SK-N-SH (cell line): ENCODE results near the gene VPS35. TPM values are rescaled to one million over a fixed set of nuclear protein-coding genes. Genes with fewer than 3 reads are reported as not detected.

Source experiments
- CTCF ChIA-PET: fragments of 300-600, 350-600 bp; formaldehyde crosslinking; extraction: SDS; loops from one replicate; lab custom pipeline; 2021; lab: Yijun Ruan, JAX
- POLR2A ChIA-PET: fragments of 350-600 bp; sonication (Branson Sonifier 250); formaldehyde crosslinking; extraction: SDS; loops from one replicate; lab custom pipeline; 2020; ENCODE audit warnings: antibody characterized with exemption, inconsistent platforms; lab: Yijun Ruan, JAX
- DNase-seq: peaks from one replicate; pipeline ENCODE4 v3.0.0; 2012
- H2AFZ ChIP-seq: fragments of 200-600 bp; sonication (generic); 2 replicates; pipeline ENCODE4 v1.8.1; 2016; ENCODE audit warnings: antibody characterized with exemption, mild to moderate bottlenecking, low read depth
- H3F3A ChIP-seq: fragments of 200-600 bp; sonication (generic); replicated peaks from 2 replicates; pipeline ENCODE3; 2016; ENCODE audit warnings: antibody characterized with exemption, mild to moderate bottlenecking; ENCODE audit not compliant: insufficient read depth
- H3K27ac ChIP-seq, 2 experiments: fragments of 200-500 bp in 1 of 2; fragments of 200-600 bp in 1 of 2; sonication (Bioruptor generic) in 1 of 2; sonication (generic), shearing (Covaris generic) in 1 of 2; 2 replicates each; pipeline versions ENCODE4 v1.5.1 to v1.6.1; 2014 to 2016; ENCODE audit warnings: low read depth in 2 of 2, inconsistent platforms in 1 of 2, low read length in 1 of 2, mild to moderate bottlenecking in 1 of 2, mixed read lengths in 1 of 2
- H3K27me3 ChIP-seq: fragments of 200-600 bp; sonication (generic), shearing (Covaris generic); 2 replicates; pipeline ENCODE4 v1.6.1; 2016; ENCODE audit warnings: mixed run types; ENCODE audit not compliant: insufficient read depth
- H3K36me3 ChIP-seq, 2 experiments: fragments of 200-500 bp in 1 of 2; fragments of 200-600 bp in 1 of 2; sonication (Bioruptor generic) in 1 of 2; sonication (generic) in 1 of 2; replicated peaks in 1 of 2; 2 replicates each; pipeline versions ENCODE3 to v1.5.1; 2014 to 2016; ENCODE audit warnings: low read length in 1 of 2, mild to moderate bottlenecking in 1 of 2; ENCODE audit not compliant: insufficient read depth in 2 of 2, control insufficient read depth in 1 of 2
- H3K4me1 ChIP-seq, 2 experiments: fragments of 200-500 bp in 1 of 2; fragments of 200-600 bp in 1 of 2; sonication (Bioruptor generic) in 1 of 2; sonication (generic), shearing (Covaris generic) in 1 of 2; 2 replicates each; pipeline versions ENCODE4 v1.5.1 to v1.6.1; 2014 to 2016; ENCODE audit warnings: low read depth in 1 of 2, low read length in 1 of 2, mixed run types in 1 of 2; ENCODE audit not compliant: insufficient read depth in 2 of 2, control insufficient read depth in 1 of 2
- H3K4me2 ChIP-seq: fragments of 200-600 bp; sonication (generic), shearing (Covaris generic); 2 replicates; pipeline ENCODE4 v1.6.1; 2017; ENCODE audit warnings: mixed run types
- H3K4me3 ChIP-seq, 2 experiments: fragments of 200-500 bp in 1 of 2; fragments of 200-600 bp in 1 of 2; sonication (Bioruptor generic) in 1 of 2; sonication (generic), shearing (Covaris generic) in 1 of 2; 2 replicates each; pipeline versions ENCODE4 v1.5.1 to v1.8.1; 2014 to 2016; ENCODE audit warnings: low read depth in 2 of 2, inconsistent platforms in 1 of 2, low read length in 1 of 2, mild to moderate bottlenecking in 1 of 2, mixed read lengths in 1 of 2, moderate library complexity in 1 of 2
- H3K79me2 ChIP-seq: fragments of 200-600 bp; sonication (generic); 2 replicates; pipeline ENCODE4 v1.8.1; 2017; ENCODE audit warnings: mild to moderate bottlenecking; ENCODE audit not compliant: insufficient read depth
- H3K9ac ChIP-seq: fragments of 200-600 bp; sonication (generic); 2 replicates; pipeline ENCODE4 v1.6.1; 2017; ENCODE audit warnings: mixed run types
- H3K9me2 ChIP-seq: fragments of 200-600 bp; sonication (generic); 2 replicates; pipeline ENCODE4 v1.6.1; 2017; ENCODE audit warnings: mixed run types
- H3K9me3 ChIP-seq: fragments of 200-600 bp; sonication (generic); 2 replicates; pipeline ENCODE4 v1.6.1; 2017; ENCODE audit warnings: mixed run types, mild to moderate bottlenecking, moderate library complexity
- H4K20me1 ChIP-seq: fragments of 200-600 bp; sonication (generic); 2 replicates; pipeline ENCODE4 v1.6.1; 2017; ENCODE audit warnings: mild to moderate bottlenecking, mixed run types; ENCODE audit not compliant: insufficient read depth
- CHD2 ChIP-seq: fragments of 150-350 bp; IDR thresholded peaks from 2 replicates; pipeline ENCODE4 v1.6.1; 2018; ENCODE audit warnings: low read length; ENCODE audit not compliant: partially characterized antibody
- EP300 ChIP-seq, 2 experiments: IDR thresholded peaks; 2 replicates each; pipeline versions ENCODE4 v1.4.0 to v1.6.1; 2012; ENCODE audit warnings: borderline replicate concordance in 1 of 2, low read depth in 1 of 2, low read length in 1 of 2
- FOSL2 ChIP-seq: IDR thresholded peaks from 2 replicates; pipeline ENCODE4 v1.4.0; 2012; ENCODE audit warnings: low read depth, mild to moderate bottlenecking, moderate library complexity, borderline replicate concordance
- FOXM1 ChIP-seq: IDR thresholded peaks from 2 replicates; pipeline ENCODE4 v1.4.0; 2012; ENCODE audit warnings: low read depth, mild to moderate bottlenecking
- GATA2 ChIP-seq: sonication (generic); formaldehyde crosslinking; IDR thresholded peaks from 2 replicates; pipeline ENCODE4 v1.5.0; 2020; ENCODE audit warnings: mild to moderate bottlenecking, missing genetic modification reagents
- JUND ChIP-seq: IDR thresholded peaks from 2 replicates; pipeline ENCODE4 v1.4.0; 2012
- MEF2A ChIP-seq: IDR thresholded peaks from 2 replicates; pipeline ENCODE4 v1.4.0; 2012; ENCODE audit warnings: low read depth, borderline replicate concordance
- NRF1 ChIP-seq: IDR thresholded peaks from 2 replicates; pipeline ENCODE4 v1.6.1; 2012; ENCODE audit warnings: low read depth, mild to moderate bottlenecking, low read length
- POLR2AphosphoS5 ChIP-seq: IDR thresholded peaks from 2 replicates; pipeline ENCODE4 v1.6.1; 2012; ENCODE audit warnings: low read depth, low read length
- RAD21 ChIP-seq: IDR thresholded peaks from 2 replicates; pipeline ENCODE4 v1.6.1; 2012; ENCODE audit warnings: mild to moderate bottlenecking, low read length
- RCOR1 ChIP-seq: fragments of 150-350 bp; IDR thresholded peaks from 2 replicates; pipeline ENCODE4 v1.6.1; 2017; ENCODE audit warnings: antibody characterized with exemption, low read length
- RFX5 ChIP-seq: IDR thresholded peaks from 2 replicates; pipeline ENCODE4 v1.6.1; 2012; ENCODE audit warnings: mild to moderate bottlenecking, improper control_type of control experiment, low read length
- SIN3A ChIP-seq: IDR thresholded peaks from 2 replicates; pipeline ENCODE4 v1.6.1; 2012; ENCODE audit warnings: low read depth, mild to moderate bottlenecking, low read length, moderate library complexity, borderline replicate concordance
- TAF1 ChIP-seq: IDR thresholded peaks from 2 replicates; pipeline ENCODE4 v1.6.1; 2012; ENCODE audit warnings: low read depth, mild to moderate bottlenecking, low read length, moderate library complexity, borderline replicate concordance
- TEAD4 ChIP-seq: IDR thresholded peaks from 2 replicates; pipeline ENCODE4 v1.4.0; 2012; ENCODE audit warnings: mild to moderate bottlenecking, borderline replicate concordance; ENCODE audit not compliant: insufficient read depth
- USF2 ChIP-seq: fragments of 150-350 bp; IDR thresholded peaks from 2 replicates; pipeline ENCODE4 v1.6.1; 2017; ENCODE audit warnings: antibody characterized with exemption, low read length, low read depth, borderline replicate concordance
- YY1 ChIP-seq: IDR thresholded peaks from 2 replicates; pipeline ENCODE4 v1.4.0; 2012; ENCODE audit warnings: low read depth, mild to moderate bottlenecking
- ZBTB33 ChIP-seq: IDR thresholded peaks from 2 replicates; pipeline ENCODE4 v1.4.0; 2012; ENCODE audit warnings: low read depth, borderline replicate concordance
- WGBS: methylation state at CpG from one replicate; pipeline ENCODE4 v1.1.6; 2017; ENCODE audit warnings: low lambda C conversion rate; 5-methylcytosine and 5-hydroxymethylcytosine counted together
- polyA plus RNA-seq, 3 experiments: library from polyadenylated mRNA; depleted of rRNA; stranded (reverse); fragments of >200 nt; gene quantifications; 2 replicates each; pipeline ENCODE4 v1.2.3, GENCODE V29; 2012
- TF ChIP-seq, protein P1 (sequence below): IDR thresholded peaks from 2 replicates; pipeline ENCODE4 v1.6.1; 2012; ENCODE audit warnings: mild to moderate bottlenecking, low read depth, low read length, moderate library complexity
- TF ChIP-seq, protein P2 (sequence below): fragments of 200-600 bp; sonication (generic); IDR thresholded peaks from 2 replicates; pipeline ENCODE4 v1.6.1; 2017; ENCODE audit warnings: antibody characterized with exemption, mild to moderate bottlenecking, moderate library complexity

Gene VPS35
- polyA plus RNA-seq, 1 of the 3 experiments (the other 2 are of a cell fraction): 17.5 TPM

- POLR2A ChIA-PET: no interaction called here
- Histone ChIP-seq H3K79me2 (peaks cover 15% of the 10 kb centered on the region; the same call in 1 of the 2 replicates), H3K9me3 (no peaks in the 10 kb centered on the region), H3K9ac (no peak overlapping the region), H3F3A (no peaks in the 10 kb centered on the region)
- CTCF ChIA-PET: no interaction called here
- TF ChIP-seq JUND (no peak), TAF1 (no peak), MEF2A (no peak), TEAD4 (no peak), GATA2 (CRISPR knock-in tag) (no peak), RFX5 (no peak), EP300 (IDR thresholded peaks at IDR 0.05; ENCODE audit: borderline replicate concordance in 1 of 2, low read depth in 1 of 2, low read length in 1 of 2) (no peak), ZBTB33 (no peak), RAD21 (no peak), USF2 (no peak), NRF1 (no peak), POLR2AphosphoS5 (no peak), SIN3A (no peak), FOSL2 (no peak), YY1 (no peak), FOXM1 (no peak), RCOR1 (no peak), CHD2 (no peak)
- TF ChIP-seq, protein P1, sequence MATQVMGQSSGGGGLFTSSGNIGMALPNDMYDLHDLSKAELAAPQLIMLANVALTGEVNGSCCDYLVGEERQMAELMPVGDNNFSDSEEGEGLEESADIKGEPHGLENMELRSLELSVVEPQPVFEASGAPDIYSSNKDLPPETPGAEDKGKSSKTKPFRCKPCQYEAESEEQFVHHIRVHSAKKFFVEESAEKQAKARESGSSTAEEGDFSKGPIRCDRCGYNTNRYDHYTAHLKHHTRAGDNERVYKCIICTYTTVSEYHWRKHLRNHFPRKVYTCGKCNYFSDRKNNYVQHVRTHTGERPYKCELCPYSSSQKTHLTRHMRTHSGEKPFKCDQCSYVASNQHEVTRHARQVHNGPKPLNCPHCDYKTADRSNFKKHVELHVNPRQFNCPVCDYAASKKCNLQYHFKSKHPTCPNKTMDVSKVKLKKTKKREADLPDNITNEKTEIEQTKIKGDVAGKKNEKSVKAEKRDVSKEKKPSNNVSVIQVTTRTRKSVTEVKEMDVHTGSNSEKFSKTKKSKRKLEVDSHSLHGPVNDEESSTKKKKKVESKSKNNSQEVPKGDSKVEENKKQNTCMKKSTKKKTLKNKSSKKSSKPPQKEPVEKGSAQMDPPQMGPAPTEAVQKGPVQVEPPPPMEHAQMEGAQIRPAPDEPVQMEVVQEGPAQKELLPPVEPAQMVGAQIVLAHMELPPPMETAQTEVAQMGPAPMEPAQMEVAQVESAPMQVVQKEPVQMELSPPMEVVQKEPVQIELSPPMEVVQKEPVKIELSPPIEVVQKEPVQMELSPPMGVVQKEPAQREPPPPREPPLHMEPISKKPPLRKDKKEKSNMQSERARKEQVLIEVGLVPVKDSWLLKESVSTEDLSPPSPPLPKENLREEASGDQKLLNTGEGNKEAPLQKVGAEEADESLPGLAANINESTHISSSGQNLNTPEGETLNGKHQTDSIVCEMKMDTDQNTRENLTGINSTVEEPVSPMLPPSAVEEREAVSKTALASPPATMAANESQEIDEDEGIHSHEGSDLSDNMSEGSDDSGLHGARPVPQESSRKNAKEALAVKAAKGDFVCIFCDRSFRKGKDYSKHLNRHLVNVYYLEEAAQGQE: no peak
- TF ChIP-seq, protein P2, sequence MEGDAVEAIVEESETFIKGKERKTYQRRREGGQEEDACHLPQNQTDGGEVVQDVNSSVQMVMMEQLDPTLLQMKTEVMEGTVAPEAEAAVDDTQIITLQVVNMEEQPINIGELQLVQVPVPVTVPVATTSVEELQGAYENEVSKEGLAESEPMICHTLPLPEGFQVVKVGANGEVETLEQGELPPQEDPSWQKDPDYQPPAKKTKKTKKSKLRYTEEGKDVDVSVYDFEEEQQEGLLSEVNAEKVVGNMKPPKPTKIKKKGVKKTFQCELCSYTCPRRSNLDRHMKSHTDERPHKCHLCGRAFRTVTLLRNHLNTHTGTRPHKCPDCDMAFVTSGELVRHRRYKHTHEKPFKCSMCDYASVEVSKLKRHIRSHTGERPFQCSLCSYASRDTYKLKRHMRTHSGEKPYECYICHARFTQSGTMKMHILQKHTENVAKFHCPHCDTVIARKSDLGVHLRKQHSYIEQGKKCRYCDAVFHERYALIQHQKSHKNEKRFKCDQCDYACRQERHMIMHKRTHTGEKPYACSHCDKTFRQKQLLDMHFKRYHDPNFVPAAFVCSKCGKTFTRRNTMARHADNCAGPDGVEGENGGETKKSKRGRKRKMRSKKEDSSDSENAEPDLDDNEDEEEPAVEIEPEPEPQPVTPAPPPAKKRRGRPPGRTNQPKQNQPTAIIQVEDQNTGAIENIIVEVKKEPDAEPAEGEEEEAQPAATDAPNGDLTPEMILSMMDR: no peak
- TF ChIP-seq, all 33 proteins: peak for 0
- 62% methylated on average over 3 of the region's 3 CpGs for WGBS
- H3K27me3 ChIP-seq: no peaks in the 10 kb centered on the region
- no peaks in the 10 kb centered on the region for H4K20me1 ChIP-seq
- no peaks in the 10 kb centered on the region for H3K9me2 ChIP-seq
- H3K36me3 ChIP-seq: peaks cover 3 to 8% of the 10 kb centered on the region in 2 experiments
- no peak for DNase-seq
- H3K4me1 ChIP-seq: peaks cover 0 to 9% of the 10 kb centered on the region in 2 experiments; a peak in 1 of 4 replicates
- H3K4me3 ChIP-seq: no peak overlapping the region
- H3K27ac ChIP-seq: no peak overlapping the region
- H2AFZ ChIP-seq: no peak overlapping the region
- H3K4me2 ChIP-seq: no peak overlapping the region
Measured at GRCh38 chr16:46612121-46612520, 76.9 kb downstream of the VPS35 start.
